GM19035 (cell line): ENCODE data around the gene NRG4.
"Not testable (repeated sequence)": the region's sequence is repeated elsewhere in the genome, so short reads cannot be mapped to it uniquely, and the experiment has no call there.

Experiments
- ATAC-seq: cut with Tn5 transposase; IDR thresholded peaks from one replicate; pipeline ENCODE4 v1.9.1; 2021; ENCODE audit not compliant: unreplicated experiment

Gene NRG4

GRCh38 chr15:75994220-75994619 lies 18.0 kb downstream of the NRG4 start:
- ATAC-seq, result no peak

- ATAC-seq, result no peak
Observed at GRCh38 chr15:75992897-75993296, 19.3 kb downstream of the NRG4 start.

- no peak for ATAC-seq
Observed at GRCh38 chr15:75989875-75990274, 22.3 kb downstream of the NRG4 start.

- ATAC-seq, result no peak
Observed at GRCh38 chr15:75989045-75989444, 23.2 kb downstream of the NRG4 start.

- ATAC-seq, result no peak
Observed at GRCh38 chr15:75985971-75986370, 26.3 kb downstream of the NRG4 start.

GRCh38 chr15:75984706-75985105 lies 27.5 kb downstream of the NRG4 start:
- ATAC-seq, result not testable (repeated sequence)

GRCh38 chr15:75982468-75982867 lies 29.8 kb downstream of the NRG4 start:
- no peak for ATAC-seq

GRCh38 chr15:75981149-75981815 lies 30.9 kb downstream of the NRG4 start:
- ATAC-seq, result no peak

GRCh38 chr15:75976766-75977165 lies 35.5 kb downstream of the NRG4 start:
- not testable (repeated sequence) for ATAC-seq

GRCh38 chr15:75966073-75966472 lies 46.2 kb downstream of the NRG4 start:
- ATAC-seq, result no peak

GRCh38 chr15:75961331-75961730 lies 50.9 kb downstream of the NRG4 start:
- no peak for ATAC-seq

- no peak for ATAC-seq
Observed at GRCh38 chr15:75955720-75956119, 56.5 kb downstream of the NRG4 start.

GRCh38 chr15:75952525-75952924 lies 59.7 kb downstream of the NRG4 start:
- ATAC-seq, result no peak

GRCh38 chr15:75948761-75949296 lies 63.4 kb downstream of the NRG4 start:
- no peak for ATAC-seq

GRCh38 chr15:75947092-75947491 lies 65.1 kb downstream of the NRG4 start:
- ATAC-seq, result no peak

- no peak for ATAC-seq
Observed at GRCh38 chr15:75945953-75946352, 66.3 kb downstream of the NRG4 start.

GRCh38 chr15:75943713-75944215 lies 68.5 kb downstream of the NRG4 start:
- no peak for ATAC-seq

GRCh38 chr15:75943246-75943645 lies 69.0 kb downstream of the NRG4 start:
- ATAC-seq, result no peak

GRCh38 chr15:75942464-75942863 lies 69.8 kb downstream of the NRG4 start:
- ATAC-seq, result no peak

GRCh38 chr15:75930866-75931265 lies 81.4 kb downstream of the NRG4 start:
- no peak for ATAC-seq

- ATAC-seq, result no peak
Observed at GRCh38 chr15:75929799-75930565, 82.2 kb downstream of the NRG4 start.
